Uterus (tissue), 4 donors: Measurements from ENCODE around the gene EPS15. TPM values are rescaled to one million over a fixed set of nuclear protein-coding genes. Genes with fewer than 3 reads are reported as not detected.
"Not testable (repeated sequence)": the region's sequence is repeated elsewhere in the genome, so short reads cannot be mapped to it uniquely, and the experiment has no call there.

Experiments used
- DNase-seq, 2 donors: peaks; one replicate each; pipeline ENCODE4 v3.0.0-alpha.2; 2019 to 2020
- H3K27ac ChIP-seq, 2 donors: fragments of 200-600 bp; sonication (generic); 1 replicate in 1 of 2; 2 replicates in 1 of 2; pipeline ENCODE4 v1.5.1; 2016 to 2018
- H3K27me3 ChIP-seq, 2 donors: fragments of 200-600 bp; sonication (generic); one replicate each; pipeline ENCODE4 v1.5.1; 2018 to 2019; ENCODE audit warnings: control low read depth in 1 of 2
- H3K36me3 ChIP-seq, 2 donors: fragments of 200-600 bp; sonication (generic); one replicate each; pipeline ENCODE4 v1.5.1; 2019; ENCODE audit warnings: control low read depth in 1 of 2
- H3K4me1 ChIP-seq, 2 donors: fragments of 200-600 bp; sonication (generic); one replicate each; pipeline ENCODE4 v1.5.1; 2018 to 2019; ENCODE audit warnings: control low read depth in 1 of 2
- H3K4me3 ChIP-seq, 2 donors: fragments of 200-600 bp; sonication (generic); 1 replicate in 1 of 2; 2 replicates in 1 of 2; pipeline ENCODE4 v1.5.1; 2018 to 2019; ENCODE audit warnings: mild to moderate bottlenecking in 1 of 2
- H3K9me3 ChIP-seq, 2 donors: fragments of 200-600 bp; sonication (generic); one replicate each; pipeline ENCODE4 v1.5.1; 2019; ENCODE audit warnings: control low read depth in 1 of 2
- POLR2A ChIP-seq, 2 donors: fragments of 450-650 bp; IDR thresholded peaks; one replicate each; pipeline ENCODE4 v1.6.1; 2016; ENCODE audit warnings: antibody characterized with exemption in 2 of 2, mild to moderate bottlenecking in 1 of 2, moderate library complexity in 1 of 2
- intact Hi-C: fragments of 100-400 bp; cut with DNase I; formaldehyde crosslinking; loops from one replicate; pipeline ENCODE4 v1.15.1; 2023; ENCODE audit warnings: low total_unique reads
- total RNA-seq, 4 donors: library from RNA; depleted of rRNA in 3 of 4; stranded (reverse); fragments of >200 nt in 3 of 4; gene quantifications; one replicate each; pipeline versions ENCODE4 v1.1.0 to v1.2.4, GENCODE V29; 2014 to 2023
- TF ChIP-seq, protein P1 (sequence below), 4 experiments: fragments of 200-600 bp in 2 of 4; fragments of 450-650 bp in 2 of 4; sonication (generic) in 2 of 4; IDR thresholded peaks; one replicate each; pipeline ENCODE4 v1.5.1; 2016 to 2019; ENCODE audit warnings: antibody characterized with exemption in 4 of 4, mild to moderate bottlenecking in 2 of 4, moderate library complexity in 1 of 4
- donor health status: DM: yes; HTN: yes; CAD: no.

EPS15 gene
- total RNA-seq, 4 donors from 2014 or later: 30.7 to 133 (median 81.1) TPM

DNA sequence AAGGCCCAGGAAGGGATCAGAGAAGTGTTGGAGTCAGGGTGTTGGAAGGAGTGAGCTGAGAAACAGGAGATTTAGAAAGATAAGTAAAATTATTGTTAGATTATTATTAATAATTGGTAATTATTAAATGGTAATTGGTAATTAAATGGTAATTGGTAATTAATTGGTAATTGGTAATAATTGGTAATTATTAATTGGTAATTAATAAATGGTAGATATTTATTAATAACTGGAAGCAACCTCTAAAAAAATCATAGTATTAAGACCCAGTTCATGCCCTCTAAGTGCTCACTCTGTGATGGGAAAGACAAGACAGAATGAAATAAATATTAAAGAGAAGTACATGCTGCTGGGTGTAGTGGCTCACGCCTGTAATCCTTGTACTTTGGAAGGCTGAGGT is 13.8 kb upstream of the EPS15 start:
- H3K4me3 ChIP-seq: no peak overlapping the region
- intact Hi-C loops: no loop called here

DNA sequence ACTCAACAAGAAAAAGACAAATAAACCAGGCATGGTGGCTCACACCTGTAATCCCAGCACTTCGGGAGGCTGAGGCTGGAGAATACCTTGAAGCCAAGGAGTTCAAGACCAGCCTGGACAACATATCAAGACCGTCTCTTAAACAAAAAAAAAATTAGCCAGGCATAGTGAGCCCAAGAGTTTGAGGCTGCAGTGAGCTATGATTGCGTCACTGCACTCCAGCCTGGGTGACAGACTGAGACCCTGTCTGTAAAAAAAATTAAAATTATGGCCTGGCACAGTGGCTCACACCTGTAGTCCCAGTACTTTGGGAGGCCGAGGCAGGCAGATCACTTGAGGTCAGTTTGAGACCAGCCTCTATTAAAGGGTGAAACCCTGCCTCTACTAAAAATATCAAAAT is 11.4 kb upstream of the EPS15 start:
- DNase-seq, intact Hi-C loops, H3K27ac ChIP-seq, H3K27me3 ChIP-seq, H3K4me1 ChIP-seq, H3K9me3 ChIP-seq, H3K36me3 ChIP-seq, H3K4me3 ChIP-seq: not testable (repeated sequence)

More for the DNA sequence above, 13.8 kb upstream of the EPS15 start:
- Histone ChIP-seq H3K36me3 (no peaks in the 10 kb centered on the region), H3K4me1 (no peaks in the 10 kb centered on the region), H3K27ac (no peak overlapping the region), H3K9me3 (no peaks in the 10 kb centered on the region), H3K27me3 (no peaks in the 10 kb centered on the region)
- no peak for DNase-seq
- TF ChIP-seq, protein P1, sequence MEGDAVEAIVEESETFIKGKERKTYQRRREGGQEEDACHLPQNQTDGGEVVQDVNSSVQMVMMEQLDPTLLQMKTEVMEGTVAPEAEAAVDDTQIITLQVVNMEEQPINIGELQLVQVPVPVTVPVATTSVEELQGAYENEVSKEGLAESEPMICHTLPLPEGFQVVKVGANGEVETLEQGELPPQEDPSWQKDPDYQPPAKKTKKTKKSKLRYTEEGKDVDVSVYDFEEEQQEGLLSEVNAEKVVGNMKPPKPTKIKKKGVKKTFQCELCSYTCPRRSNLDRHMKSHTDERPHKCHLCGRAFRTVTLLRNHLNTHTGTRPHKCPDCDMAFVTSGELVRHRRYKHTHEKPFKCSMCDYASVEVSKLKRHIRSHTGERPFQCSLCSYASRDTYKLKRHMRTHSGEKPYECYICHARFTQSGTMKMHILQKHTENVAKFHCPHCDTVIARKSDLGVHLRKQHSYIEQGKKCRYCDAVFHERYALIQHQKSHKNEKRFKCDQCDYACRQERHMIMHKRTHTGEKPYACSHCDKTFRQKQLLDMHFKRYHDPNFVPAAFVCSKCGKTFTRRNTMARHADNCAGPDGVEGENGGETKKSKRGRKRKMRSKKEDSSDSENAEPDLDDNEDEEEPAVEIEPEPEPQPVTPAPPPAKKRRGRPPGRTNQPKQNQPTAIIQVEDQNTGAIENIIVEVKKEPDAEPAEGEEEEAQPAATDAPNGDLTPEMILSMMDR (IDR thresholded peaks at IDR 0.05): no peak
- TF ChIP-seq POLR2A (IDR thresholded peaks at IDR 0.05): no peak

DNA sequence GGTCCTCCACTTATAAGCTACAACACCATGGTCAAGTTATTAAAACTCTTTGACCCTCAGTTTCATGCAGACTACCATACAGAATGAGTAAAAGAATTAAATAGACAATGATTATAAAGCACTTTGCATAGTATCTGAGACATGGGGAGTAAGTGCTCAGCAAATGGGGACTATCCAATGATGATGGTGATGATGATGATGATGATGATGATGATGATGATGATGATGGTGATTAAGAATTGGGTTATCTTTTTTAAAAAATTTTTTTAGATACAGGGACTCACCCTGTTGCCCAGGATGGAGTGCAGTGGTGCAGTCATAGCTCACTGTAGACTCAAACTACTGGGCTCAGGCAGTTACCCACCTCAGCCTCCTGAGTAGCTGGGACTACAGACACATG is 8.1 kb upstream of the EPS15 start:
- Histone ChIP-seq H3K9me3 (no peaks in the 10 kb centered on the region), H3K27me3 (no peaks in the 10 kb centered on the region), H3K27ac (no peak overlapping the region), H3K4me3 (no peak overlapping the region), H3K36me3 (no peaks in the 10 kb centered on the region), H3K4me1 (no peaks in the 10 kb centered on the region)
- TF ChIP-seq POLR2A (IDR thresholded peaks at IDR 0.05): no peak
- TF ChIP-seq, protein P1 (IDR thresholded peaks at IDR 0.05): no peak
- DNase-seq: no peak
- intact Hi-C loops: no loop called here

DNA sequence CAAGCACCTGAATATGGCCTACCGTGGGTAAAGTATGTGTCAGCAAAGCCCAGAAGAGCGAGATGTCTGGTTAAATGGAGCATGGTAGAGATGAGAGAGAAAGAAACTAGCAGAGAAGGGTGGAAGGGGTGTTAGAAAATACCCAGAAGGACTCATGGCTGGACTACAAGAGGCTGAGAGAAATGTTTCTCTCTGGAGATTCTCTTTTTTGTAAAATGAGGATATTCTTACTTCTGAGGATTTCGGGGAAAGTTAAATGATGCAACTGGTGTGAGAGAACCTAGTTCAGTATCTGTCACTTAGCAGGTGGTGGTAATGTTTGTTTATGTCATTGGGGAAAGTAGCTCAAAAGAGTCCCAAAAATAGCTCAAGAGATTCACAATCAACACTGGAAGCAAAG is 7.2 kb upstream of the EPS15 start:
- Histone ChIP-seq H3K4me3 (no peak overlapping the region), H3K36me3 (no peaks in the 10 kb centered on the region), H3K27ac (no peak overlapping the region), H3K27me3 (no peaks in the 10 kb centered on the region), H3K9me3 (no peaks in the 10 kb centered on the region), H3K4me1 (no peaks in the 10 kb centered on the region)
- no peak for TF ChIP-seq POLR2A (IDR thresholded peaks at IDR 0.05)
- TF ChIP-seq, protein P1 (IDR thresholded peaks at IDR 0.05): no peak
- intact Hi-C loops: no loop called here
- DNase-seq: no peak

DNA sequence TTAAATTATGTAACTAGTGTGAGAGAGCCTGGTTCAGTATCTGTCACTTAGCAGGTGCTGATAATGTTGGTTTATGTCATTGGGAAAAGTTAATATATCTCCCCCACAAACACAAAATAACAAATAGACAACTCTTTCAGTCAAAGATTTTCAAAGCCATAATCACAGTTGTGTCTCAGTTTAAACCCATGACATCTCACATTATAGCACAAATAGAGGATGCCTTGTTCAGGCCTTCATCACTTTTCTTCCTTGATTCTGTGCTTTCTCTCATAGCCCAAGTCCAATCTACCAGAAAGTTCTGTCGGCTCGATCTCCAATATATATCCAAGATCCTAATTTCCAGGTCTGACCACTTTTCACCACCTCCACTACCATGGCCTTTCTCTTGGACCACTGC is 6.2 kb upstream of the EPS15 start:
- intact Hi-C loops: no loop called here
- no peaks in the 10 kb centered on the region for H3K36me3 ChIP-seq
- no peak overlapping the region for H3K27ac ChIP-seq
- H3K4me1 ChIP-seq: no peaks in the 10 kb centered on the region
- H3K27me3 ChIP-seq: no peaks in the 10 kb centered on the region
- H3K9me3 ChIP-seq: no peaks in the 10 kb centered on the region
- TF ChIP-seq POLR2A (IDR thresholded peaks at IDR 0.05): no peak
- TF ChIP-seq, protein P1 (IDR thresholded peaks at IDR 0.05): no peak
- H3K4me3 ChIP-seq: no peak overlapping the region
- DNase-seq: no peak

DNA sequence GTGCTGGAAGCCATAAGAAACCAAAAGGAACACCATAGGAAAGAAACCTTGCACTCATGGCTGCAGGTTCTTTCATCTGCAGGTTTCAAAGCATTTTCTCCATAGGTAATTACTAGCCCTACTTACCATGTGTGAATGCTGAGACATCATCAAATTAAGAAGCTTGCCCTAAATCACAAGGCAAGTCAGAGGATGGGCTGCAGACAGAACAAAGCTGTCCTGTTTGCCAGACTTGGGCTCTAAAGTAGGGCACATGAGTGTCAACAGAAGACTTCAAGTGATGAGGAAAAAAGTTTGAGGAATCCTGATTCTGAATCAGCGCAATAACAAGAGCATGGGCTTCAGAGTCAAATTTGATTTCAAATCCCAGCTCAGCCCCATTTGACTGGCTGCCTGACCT is 5.8 kb upstream of the EPS15 start:
- Histone ChIP-seq H3K36me3 (no peaks in the 10 kb centered on the region), H3K27me3 (no peaks in the 10 kb centered on the region), H3K4me3 (no peak overlapping the region), H3K27ac (no peak overlapping the region), H3K9me3 (no peaks in the 10 kb centered on the region), H3K4me1 (no peaks in the 10 kb centered on the region)
- TF ChIP-seq POLR2A (IDR thresholded peaks at IDR 0.05): no peak
- TF ChIP-seq, protein P1 (IDR thresholded peaks at IDR 0.05): no peak
- intact Hi-C loops: no loop called here
- DNase-seq: no peak
